Measurements from ENCODE around the gene STMN3. TPM values are rescaled to one million over a fixed set of nuclear protein-coding genes. Genes with fewer than 3 reads are reported as not detected.
"Not testable (repeated sequence)": the region's sequence is repeated elsewhere in the genome, so short reads cannot be mapped to it uniquely, and the experiment has no call there.

STMN3 gene
- total RNA-seq, 2 donors from 2014 or later, result 0.88 to 3.2 TPM

DNA sequence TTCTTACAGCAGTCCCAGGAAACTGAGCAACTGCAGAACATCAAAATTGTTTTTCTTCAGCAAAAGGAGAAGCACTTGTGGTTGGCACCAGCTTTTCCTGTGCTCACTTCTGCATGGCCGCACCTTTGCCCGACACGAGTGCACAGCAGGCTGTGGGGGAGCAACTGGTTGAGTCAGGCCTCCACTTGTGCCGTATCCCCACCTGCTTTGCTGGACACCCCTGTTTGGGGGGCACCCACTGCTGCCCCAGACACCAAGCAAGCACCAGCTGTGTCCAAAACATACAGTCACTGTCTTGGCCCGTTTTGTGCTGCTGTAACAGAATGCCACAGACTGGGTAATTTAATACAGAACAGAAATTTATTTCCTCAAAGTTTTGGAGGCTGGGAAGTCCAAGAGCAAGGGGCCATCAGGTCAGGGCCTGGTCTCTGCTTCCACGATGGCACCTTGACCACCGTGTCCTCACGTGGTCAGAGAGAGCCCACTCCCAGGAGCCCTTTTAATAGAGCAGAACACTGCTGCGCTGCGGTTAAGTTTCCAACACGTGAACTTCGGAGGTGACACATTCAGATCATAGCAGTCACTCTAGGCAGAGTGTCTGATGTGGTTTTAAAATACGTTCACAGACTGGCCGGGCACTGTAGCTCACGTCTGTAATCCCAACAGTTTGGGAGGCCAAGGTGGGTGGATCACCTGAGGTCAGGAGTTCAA lies 17.6 kb downstream of the STMN3 start:
- H3K36me3 Mint-ChIP-seq, result no peaks in the 10 kb centered on the region
- H3K4me1 Mint-ChIP-seq (ENCODE audit: low read depth in 2 of 2), result peaks cover 25 to 34% of the 10 kb centered on the region in 2 donors
- H3K9me3 Mint-ChIP-seq, result no peaks in the 10 kb centered on the region
- ATAC-seq, result peak; percentile 78 to 86
- DNase-seq (ENCODE audit: low spot score), result no peak
- H3K27ac Mint-ChIP-seq, result peak overlapping the region; percentile 43 to 57
- H3K4me3 Mint-ChIP-seq, result peak overlapping the region; percentile 60
- no peaks in the 10 kb centered on the region for H3K27me3 Mint-ChIP-seq

DNA sequence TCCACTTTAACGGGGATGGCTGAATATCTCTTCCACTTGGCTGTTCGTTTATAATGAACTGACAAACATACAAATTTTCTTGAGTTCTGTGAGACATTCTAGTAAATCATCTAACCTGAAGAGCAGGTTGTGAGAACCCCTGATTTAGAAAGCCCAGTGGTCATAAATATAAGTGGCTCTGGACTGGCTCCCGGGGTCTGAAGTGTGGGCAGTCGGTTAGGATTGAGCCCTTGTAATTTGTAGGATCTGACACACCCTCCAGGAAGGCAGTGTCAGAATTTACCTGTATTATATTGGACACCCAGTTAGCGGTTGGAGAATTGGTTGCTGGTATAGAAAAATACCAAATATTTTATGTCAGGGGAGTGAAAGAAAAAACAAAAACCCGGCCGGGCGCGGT lies 19.5 kb downstream of the STMN3 start:
- Mint-ChIP-seq H3K9me3 (no peaks in the 10 kb centered on the region), H3K4me3 (no peak overlapping the region), H3K4me1 (ENCODE audit: low read depth in 2 of 2) (peaks cover 19 to 23% of the 10 kb centered on the region in 2 donors), H3K27me3 (no peaks in the 10 kb centered on the region), H3K36me3 (no peaks in the 10 kb centered on the region), H3K27ac (no peak overlapping the region)
- ATAC-seq, result no peak
- no peak for DNase-seq (ENCODE audit: low spot score)

GRCh38 chr20:63631426-63631825 lies 21.8 kb downstream of the STMN3 start:
- ATAC-seq; H3K27me3 Mint-ChIP-seq; DNase-seq (ENCODE audit: low spot score); H3K9me3 Mint-ChIP-seq; H3K36me3 Mint-ChIP-seq; H3K4me3 Mint-ChIP-seq; H3K27ac Mint-ChIP-seq: not testable (repeated sequence)
- H3K4me1 Mint-ChIP-seq (ENCODE audit: low read depth in 2 of 2), result peaks cover 22 to 25% of the 10 kb centered on the region in 2 donors

- H3K9me3 Mint-ChIP-seq; DNase-seq (ENCODE audit: low spot score); H3K27me3 Mint-ChIP-seq; H3K4me3 Mint-ChIP-seq; ATAC-seq; H3K27ac Mint-ChIP-seq; H3K36me3 Mint-ChIP-seq: not testable (repeated sequence)
- peaks cover 22 to 24% of the 10 kb centered on the region in 2 donors for H3K4me1 Mint-ChIP-seq (ENCODE audit: low read depth in 2 of 2)
Observed at GRCh38 chr20:63630956-63631355, 22.3 kb downstream of the STMN3 start.

DNA sequence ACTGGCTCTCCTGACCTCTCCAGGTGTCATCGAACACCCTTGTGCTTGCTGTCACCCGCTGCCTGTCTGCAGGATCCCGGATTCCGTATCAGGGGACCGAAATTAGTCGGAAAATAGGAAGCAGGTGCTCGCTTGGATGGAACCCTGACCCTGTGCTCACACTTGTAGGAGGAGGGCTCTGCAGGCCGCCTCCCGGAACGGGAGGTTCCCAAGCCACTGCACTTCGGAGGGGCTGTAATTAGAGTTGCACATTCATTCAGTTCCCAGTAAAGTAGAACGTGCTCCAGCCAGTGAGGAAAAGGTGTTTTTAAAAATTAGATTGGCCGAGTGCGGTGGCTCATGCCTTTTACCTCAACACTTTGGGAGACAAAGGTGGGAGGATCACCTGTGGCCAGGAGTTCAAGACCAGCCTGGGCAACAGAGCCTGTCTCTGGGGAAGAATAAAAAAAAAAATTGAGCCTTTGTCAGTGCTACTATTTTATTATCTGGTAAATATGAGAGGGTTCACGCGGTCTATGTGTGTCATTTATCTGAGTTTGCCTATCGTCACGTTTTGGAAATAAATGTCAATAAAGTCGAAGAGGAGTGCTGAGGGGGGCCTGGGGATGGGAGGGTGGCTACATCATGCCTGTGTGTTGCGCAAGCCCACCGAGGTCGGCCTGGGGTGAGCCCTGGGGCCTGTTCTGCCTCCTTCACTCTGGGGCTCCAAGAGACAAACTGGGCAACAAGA lies 24.8 kb downstream of the STMN3 start:
- H3K27me3 Mint-ChIP-seq, result no peaks in the 10 kb centered on the region
- no peaks in the 10 kb centered on the region for H3K9me3 Mint-ChIP-seq
- H3K27ac Mint-ChIP-seq, result peak overlapping the region; percentile 79 to 85
- peak; percentile 61 for DNase-seq (ENCODE audit: low spot score)
- H3K4me1 Mint-ChIP-seq (ENCODE audit: low read depth in 2 of 2), result peaks cover 15 to 16% of the 10 kb centered on the region in 2 donors
- H3K4me3 Mint-ChIP-seq, result peak overlapping the region; percentile 91
- no peak for ATAC-seq
- peaks cover 6% of the 10 kb centered on the region for H3K36me3 Mint-ChIP-seq

- Mint-ChIP-seq H3K27me3 (no peaks in the 10 kb centered on the region), H3K36me3 (peaks cover 6% of the 10 kb centered on the region), H3K9me3 (no peaks in the 10 kb centered on the region), H3K4me3 (peak overlapping the region; percentile 91), H3K27ac (peak overlapping the region; percentile 79 to 85), H3K4me1 (ENCODE audit: low read depth in 2 of 2) (peaks cover 14 to 17% of the 10 kb centered on the region in 2 donors)
- ATAC-seq, result no peak
- DNase-seq (ENCODE audit: low spot score), result peak; percentile 40
Observed at GRCh38 chr20:63627751-63628245, 25.4 kb downstream of the STMN3 start.

DNA sequence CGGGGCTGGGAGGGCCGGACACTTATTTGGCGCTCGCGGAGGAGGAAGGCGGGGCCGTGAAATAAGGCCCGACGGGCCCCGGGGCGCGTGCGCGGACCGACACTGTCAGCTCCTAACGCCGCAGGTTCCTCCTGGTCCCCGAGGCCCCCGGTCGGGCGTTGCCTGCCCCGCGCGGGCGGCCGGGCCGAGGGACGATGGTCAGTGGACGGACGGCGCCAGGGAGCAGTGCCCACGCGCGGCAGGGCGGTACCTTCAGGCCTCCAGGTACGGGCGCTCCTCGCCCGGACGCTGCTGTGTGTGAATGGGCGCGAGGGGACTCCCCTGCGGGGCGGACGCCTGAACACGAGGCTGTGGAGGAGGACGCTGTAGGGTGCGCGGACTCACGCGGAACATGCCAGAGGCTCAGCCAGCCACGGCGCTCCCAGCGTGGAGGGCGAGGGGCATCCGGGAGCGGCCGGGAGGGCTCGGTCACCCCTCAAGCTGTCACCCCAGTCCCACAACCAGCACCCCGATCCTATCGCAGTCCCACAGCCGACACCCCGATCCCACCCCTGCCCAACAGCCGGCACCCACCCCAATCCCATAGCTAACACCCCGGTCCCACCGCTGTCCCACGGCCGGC lies 26.0 kb downstream of the STMN3 start:
- Mint-ChIP-seq H3K27ac (peak overlapping the region; percentile 26 to 85), H3K27me3 (no peaks in the 10 kb centered on the region), H3K4me1 (ENCODE audit: low read depth in 2 of 2) (peaks cover 14 to 23% of the 10 kb centered on the region in 2 donors), H3K4me3 (peak overlapping the region; percentile 91), H3K9me3 (no peaks in the 10 kb centered on the region), H3K36me3 (peaks cover 6% of the 10 kb centered on the region)
- DNase-seq (ENCODE audit: low spot score) (peak; percentile 96), ATAC-seq (peak; percentile 92 to 95)

DNA sequence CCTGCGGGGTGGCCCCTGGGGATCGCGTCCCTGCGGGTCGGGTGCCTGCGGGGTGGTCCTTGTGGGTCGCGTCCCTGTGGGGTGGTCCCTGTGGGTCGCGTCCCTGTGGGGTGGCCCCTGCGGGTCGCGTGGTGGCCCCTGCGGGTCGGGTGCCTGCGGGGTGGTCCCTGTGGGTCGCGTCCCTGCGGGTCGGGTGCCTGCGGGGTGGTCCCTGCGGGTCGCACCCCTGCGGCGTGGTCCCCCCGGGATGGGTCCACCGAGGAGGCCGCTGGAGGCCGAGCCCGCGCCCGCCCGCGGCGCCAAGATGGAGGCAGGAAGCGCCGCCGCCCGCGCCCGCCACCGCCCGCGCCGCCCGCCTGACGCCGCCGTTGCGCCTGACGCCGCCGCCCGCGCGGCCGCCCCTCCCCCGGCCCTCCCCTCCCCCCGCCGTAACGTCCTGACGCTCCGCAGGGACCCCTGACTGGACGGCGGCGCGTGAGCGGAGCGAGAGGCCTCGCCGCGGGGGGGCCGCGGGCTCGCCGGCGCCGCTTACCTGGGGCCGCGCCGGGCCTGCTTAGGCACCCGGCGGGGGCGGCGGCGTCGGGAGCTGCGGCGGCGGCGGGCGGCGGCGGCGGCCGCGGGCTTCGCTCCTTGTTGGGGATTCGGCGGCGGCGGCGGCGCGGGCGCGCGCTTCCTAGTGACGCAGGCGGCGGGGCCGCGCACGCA lies 26.6 kb downstream of the STMN3 start, which contains the start of gene GMEB2:
TSS of gene GMEB2 (minus strand) at position 678 of the 705 bp plus-strand sequence. CDS start 7,704 bp downstream, outside the sequence.
- H3K4me3 Mint-ChIP-seq, result peak within 1 kb of the TSS; percentile 91
- H3K36me3 Mint-ChIP-seq, result peaks cover 6% of the 10 kb centered on the region
- H3K9me3 Mint-ChIP-seq, result no peaks in the 10 kb centered on the region
- DNase-seq (ENCODE audit: low spot score) (peak; percentile 74), ATAC-seq (peak; percentile 79 to 81)
- no peaks in the 10 kb centered on the region for H3K27me3 Mint-ChIP-seq
- H3K4me1 Mint-ChIP-seq (ENCODE audit: low read depth in 2 of 2), result peaks cover 14 to 23% of the 10 kb centered on the region in 2 donors
- H3K27ac Mint-ChIP-seq, result peak within 1 kb of the TSS; percentile 79 to 85

GRCh38 chr20:63625771-63626423 lies 27.3 kb downstream of the STMN3 start:
- Mint-ChIP-seq H3K27ac (peak overlapping the region; percentile 66 to 81), H3K36me3 (peaks cover 6% of the 10 kb centered on the region), H3K4me1 (ENCODE audit: low read depth in 2 of 2) (peaks cover 15 to 26% of the 10 kb centered on the region in 2 donors), H3K27me3 (no peaks in the 10 kb centered on the region), H3K4me3 (peak overlapping the region; percentile 85), H3K9me3 (no peaks in the 10 kb centered on the region)
- DNase-seq (ENCODE audit: low spot score) (peak; percentile 64), ATAC-seq (no peak)

DNA sequence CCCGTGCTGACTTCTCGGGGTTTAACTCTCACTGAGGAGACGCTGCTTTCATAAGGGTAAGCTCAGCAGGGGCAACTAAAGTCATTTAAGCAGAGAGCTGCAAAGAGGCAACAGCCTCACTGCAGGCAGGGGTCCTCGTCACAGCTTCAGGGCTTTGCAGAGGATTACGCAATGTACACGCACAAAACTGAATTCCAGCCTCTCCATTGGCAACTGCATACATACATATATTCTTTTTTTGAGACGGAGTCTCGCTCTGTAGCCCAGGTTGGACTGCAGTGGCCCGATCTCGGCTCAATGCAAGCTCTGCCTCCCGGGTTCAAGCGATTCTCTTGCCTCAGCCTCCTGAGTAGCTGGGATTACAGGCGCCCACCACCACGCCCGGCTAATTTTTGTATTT lies 28.7 kb downstream of the STMN3 start:
- Mint-ChIP-seq H3K4me3 (no peak overlapping the region), H3K27me3 (no peaks in the 10 kb centered on the region), H3K36me3 (peaks cover 6% of the 10 kb centered on the region), H3K27ac (no peak overlapping the region), H3K9me3 (no peaks in the 10 kb centered on the region), H3K4me1 (ENCODE audit: low read depth in 2 of 2) (peaks cover 20 to 27% of the 10 kb centered on the region in 2 donors)
- ATAC-seq (no peak), DNase-seq (ENCODE audit: low spot score) (peak; percentile 54)

- Mint-ChIP-seq H3K36me3 (no peaks in the 10 kb centered on the region), H3K4me1 (ENCODE audit: low read depth in 2 of 2) (peaks cover 10 to 18% of the 10 kb centered on the region in 2 donors), H3K27ac (peak overlapping the region in 1 of 2 donors; percentile 53), H3K27me3 (no peaks in the 10 kb centered on the region), H3K4me3 (no peak overlapping the region), H3K9me3 (no peaks in the 10 kb centered on the region)
- ATAC-seq (no peak), DNase-seq (ENCODE audit: low spot score) (peak; percentile 20)
Observed at GRCh38 chr20:63622732-63623131, 30.5 kb downstream of the STMN3 start.

DNA sequence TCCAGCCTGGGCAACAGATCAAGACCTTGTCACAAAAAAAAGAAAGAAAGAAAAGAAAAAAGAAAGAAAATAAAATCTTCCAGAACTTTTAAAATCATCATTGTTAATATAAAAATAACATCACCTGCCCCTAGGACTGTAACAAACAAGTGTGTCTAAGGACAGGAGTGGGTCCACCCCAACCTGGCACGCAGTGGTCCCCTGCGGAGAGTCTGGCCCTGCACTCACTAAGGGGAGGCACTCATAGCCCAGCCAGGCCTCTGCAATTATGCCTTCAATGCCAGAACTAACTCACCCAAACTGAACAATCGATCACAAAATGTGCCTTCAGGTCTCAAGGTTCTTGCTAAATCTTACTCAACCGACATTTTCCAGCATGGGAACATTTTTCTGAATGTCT lies 31.1 kb downstream of the STMN3 start:
- ATAC-seq (no peak), DNase-seq (ENCODE audit: low spot score) (no peak)
- H3K4me1 Mint-ChIP-seq (ENCODE audit: low read depth in 2 of 2), result peaks cover 10 to 18% of the 10 kb centered on the region in 2 donors
- H3K9me3 Mint-ChIP-seq, result no peaks in the 10 kb centered on the region
- H3K27me3 Mint-ChIP-seq, result no peaks in the 10 kb centered on the region
- peak overlapping the region in 1 of 2 donors; percentile 53 for H3K27ac Mint-ChIP-seq
- H3K36me3 Mint-ChIP-seq, result no peaks in the 10 kb centered on the region
- H3K4me3 Mint-ChIP-seq, result no peak overlapping the region

GRCh38 chr20:63620991-63621390 lies 32.2 kb downstream of the STMN3 start:
- ATAC-seq (no peak), DNase-seq (ENCODE audit: low spot score) (peak; percentile 26)
- H3K27ac Mint-ChIP-seq, result no peak overlapping the region
- H3K36me3 Mint-ChIP-seq, result no peaks in the 10 kb centered on the region
- no peak overlapping the region for H3K4me3 Mint-ChIP-seq
- H3K4me1 Mint-ChIP-seq (ENCODE audit: low read depth in 2 of 2), result peaks cover 10 to 18% of the 10 kb centered on the region in 2 donors
- no peaks in the 10 kb centered on the region for H3K27me3 Mint-ChIP-seq
- H3K9me3 Mint-ChIP-seq, result no peaks in the 10 kb centered on the region

Data from natural killer cell treated with Interleukin-12 subunit alpha and Interleukin-12 subunit beta and Interleukin-15 and Interleukin-18, amount 100 ng/mL, for 72 hours (primary cell).